ENCODE results near the gene RAB24.

RAB24 gene

GRCh38 chr5:177302354-177303110 lies 987 bp downstream of the RAB24 start:
- DNase-seq: no peak
- in situ Hi-C loops (cut with HindIII; ENCODE audit: low pct_ligation_motif_present, low pct_unique_long_range_greater_than_20kb, low sequenced_read_pairs): no loop called here

DNA sequence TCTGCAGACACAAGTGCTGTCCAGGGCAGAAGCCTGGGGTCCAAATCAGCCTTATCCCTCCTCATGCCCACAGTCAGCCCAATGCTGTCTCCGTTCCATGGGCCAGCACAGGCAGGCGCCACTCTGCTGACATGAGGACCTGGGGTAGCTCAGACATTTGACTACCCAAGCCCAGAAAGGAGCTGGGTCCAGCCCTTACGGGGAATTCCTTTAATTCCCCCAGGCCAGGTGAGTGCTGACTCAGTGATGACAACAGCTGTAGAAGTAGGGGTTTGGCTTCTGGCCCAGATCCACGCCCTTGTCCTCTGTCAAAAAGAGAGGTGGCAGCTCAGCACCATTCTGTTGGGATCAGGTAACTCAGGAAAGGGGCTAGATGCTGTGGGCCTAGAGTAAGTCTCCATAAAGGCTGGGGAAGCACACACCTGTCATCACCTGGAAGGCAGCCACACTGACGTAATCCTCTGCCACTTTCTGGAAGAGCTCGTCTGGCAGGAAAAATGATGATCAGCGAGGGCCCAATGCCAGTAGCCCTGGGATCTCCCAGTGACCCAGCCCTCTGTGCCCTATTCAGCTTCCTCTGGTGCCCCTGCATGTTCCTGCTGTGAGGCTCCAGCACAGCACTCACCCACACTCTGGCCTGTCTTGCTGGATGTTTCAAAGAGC lies 1.9 kb downstream of the RAB24 start:
- in situ Hi-C loops (cut with HindIII; ENCODE audit: low pct_ligation_motif_present, low pct_unique_long_range_greater_than_20kb, low sequenced_read_pairs): no loop called here
- DNase-seq: no peak

- DNase-seq: no peak
- in situ Hi-C loops (cut with HindIII; ENCODE audit: low pct_ligation_motif_present, low pct_unique_long_range_greater_than_20kb, low sequenced_read_pairs): no loop called here
Observed at GRCh38 chr5:177300951-177301350, 2.6 kb downstream of the RAB24 start.

- in situ Hi-C loops (cut with HindIII; ENCODE audit: low pct_ligation_motif_present, low pct_unique_long_range_greater_than_20kb, low sequenced_read_pairs): no loop called here
- peak; percentile 66 for DNase-seq
Observed at GRCh38 chr5:177300236-177300880, 3.2 kb downstream of the RAB24 start.

DNA sequence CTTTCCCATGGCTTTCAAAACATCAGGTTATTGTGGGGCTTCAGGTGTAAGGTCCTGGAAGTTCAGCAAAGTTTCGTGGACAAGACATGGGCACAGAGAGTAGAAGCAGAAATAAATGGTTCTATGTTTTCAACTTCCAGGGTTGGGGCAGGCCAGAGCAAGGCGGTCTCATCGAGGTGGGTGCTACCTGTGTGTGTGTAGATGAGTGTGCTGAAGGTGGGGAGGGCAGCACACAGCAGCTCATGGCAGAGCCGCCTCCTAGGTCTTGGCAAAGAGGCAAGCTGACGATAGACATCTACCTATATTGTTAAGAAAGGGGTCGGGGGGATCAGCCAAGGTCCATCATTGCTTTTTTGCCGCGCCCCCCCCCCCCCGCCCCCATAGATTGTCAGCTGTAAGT lies 3.8 kb downstream of the RAB24 start:
- DNase-seq: no peak
- in situ Hi-C loops (cut with HindIII; ENCODE audit: low pct_ligation_motif_present, low pct_unique_long_range_greater_than_20kb, low sequenced_read_pairs): no loop called here

GRCh38 chr5:177297922-177298321 lies 5.6 kb downstream of the RAB24 start:
- in situ Hi-C loops (cut with HindIII; ENCODE audit: low pct_ligation_motif_present, low pct_unique_long_range_greater_than_20kb, low sequenced_read_pairs): no loop called here
- DNase-seq: no peak

- DNase-seq: no peak
- in situ Hi-C loops (cut with HindIII; ENCODE audit: low pct_ligation_motif_present, low pct_unique_long_range_greater_than_20kb, low sequenced_read_pairs): no loop called here
Observed at GRCh38 chr5:177296581-177296980, 6.9 kb downstream of the RAB24 start.

GRCh38 chr5:177295924-177296323 lies 7.6 kb downstream of the RAB24 start:
- in situ Hi-C loops (cut with HindIII; ENCODE audit: low pct_ligation_motif_present, low pct_unique_long_range_greater_than_20kb, low sequenced_read_pairs): no loop called here

DNA sequence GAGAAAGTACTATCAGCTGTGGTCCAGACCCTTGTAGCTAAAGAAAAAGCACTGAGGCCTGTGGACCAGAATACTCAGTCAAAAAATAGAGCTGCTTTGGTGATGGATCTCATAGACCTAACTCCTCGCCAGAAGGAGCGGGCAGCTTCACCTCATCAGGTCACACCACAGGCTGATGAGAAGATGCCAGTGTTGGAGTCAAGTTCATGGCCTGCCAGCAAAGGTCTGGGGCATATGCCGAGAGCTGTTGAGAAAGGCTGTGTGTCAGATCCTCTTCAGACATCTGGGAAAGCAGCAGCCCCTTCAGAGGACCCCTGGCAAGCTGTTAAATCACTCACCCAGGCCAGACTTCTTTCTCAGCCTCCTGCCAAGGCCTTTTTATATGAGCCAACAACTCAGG lies 8.9 kb downstream of the RAB24 start:
- no peak for DNase-seq
- in situ Hi-C loops (cut with HindIII; ENCODE audit: low pct_ligation_motif_present, low pct_unique_long_range_greater_than_20kb, low sequenced_read_pairs): no loop called here

More at GRCh38 chr5:177295924-177296323, 7.6 kb downstream of the RAB24 start:
- DNase-seq: no peak

- in situ Hi-C loops (cut with HindIII; ENCODE audit: low pct_ligation_motif_present, low pct_unique_long_range_greater_than_20kb, low sequenced_read_pairs): no loop called here
- DNase-seq: no peak
Observed at GRCh38 chr5:177293819-177294581, 9.5 kb downstream of the RAB24 start.

DNA sequence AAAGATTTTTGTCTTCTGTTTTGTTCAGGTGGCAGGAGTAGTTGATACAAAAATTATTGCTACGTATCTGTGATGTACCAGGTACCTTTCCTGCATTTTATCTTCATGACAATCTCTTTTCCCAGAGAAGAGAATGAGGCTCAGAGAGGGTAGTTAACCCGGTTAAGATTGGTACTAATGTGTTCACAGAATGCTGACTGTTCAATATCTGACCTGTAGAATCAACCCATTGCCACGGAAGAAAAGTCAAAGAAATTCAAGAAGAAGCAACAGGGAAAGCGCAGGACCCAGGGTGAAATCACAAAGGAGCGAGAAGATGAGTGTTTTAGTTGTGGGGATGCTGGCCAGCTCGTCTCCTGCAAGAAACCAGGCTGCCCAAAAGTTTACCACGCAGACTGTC lies 11.8 kb downstream of the RAB24 start:
- DNase-seq: no peak
- in situ Hi-C loops (cut with HindIII; ENCODE audit: low pct_ligation_motif_present, low pct_unique_long_range_greater_than_20kb, low sequenced_read_pairs): no loop called here

- no peak for DNase-seq
- in situ Hi-C loops (cut with HindIII; ENCODE audit: low pct_ligation_motif_present, low pct_unique_long_range_greater_than_20kb, low sequenced_read_pairs): no loop called here
Observed at GRCh38 chr5:177290816-177291596, 12.5 kb downstream of the RAB24 start.

GRCh38 chr5:177288191-177288590 lies 15.3 kb downstream of the RAB24 start:
- DNase-seq: no peak
- in situ Hi-C loops (cut with HindIII; ENCODE audit: low pct_ligation_motif_present, low pct_unique_long_range_greater_than_20kb, low sequenced_read_pairs): no loop called here

DNA sequence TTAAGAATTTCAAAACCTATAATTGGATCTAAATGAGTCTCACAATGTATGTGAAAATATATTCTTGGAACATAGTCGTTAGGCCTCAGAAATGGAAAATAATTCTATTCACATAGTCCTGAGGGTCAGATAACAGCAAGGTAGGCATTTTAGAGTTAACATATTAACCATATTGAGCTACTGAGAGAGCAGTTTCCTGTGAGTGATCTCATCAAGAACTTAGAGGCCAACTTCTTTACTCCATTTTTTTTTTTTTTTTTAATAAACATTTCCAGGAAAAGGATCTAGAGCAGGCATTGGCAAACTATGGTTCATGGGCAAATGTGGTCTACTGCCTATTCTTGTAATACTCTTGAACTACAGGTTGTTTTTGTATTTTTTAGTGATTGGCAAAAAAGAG lies 26.6 kb downstream of the RAB24 start:
- in situ Hi-C loops (cut with HindIII; ENCODE audit: low pct_ligation_motif_present, low pct_unique_long_range_greater_than_20kb, low sequenced_read_pairs): no loop called here
- DNase-seq: peak; percentile 30

DNA sequence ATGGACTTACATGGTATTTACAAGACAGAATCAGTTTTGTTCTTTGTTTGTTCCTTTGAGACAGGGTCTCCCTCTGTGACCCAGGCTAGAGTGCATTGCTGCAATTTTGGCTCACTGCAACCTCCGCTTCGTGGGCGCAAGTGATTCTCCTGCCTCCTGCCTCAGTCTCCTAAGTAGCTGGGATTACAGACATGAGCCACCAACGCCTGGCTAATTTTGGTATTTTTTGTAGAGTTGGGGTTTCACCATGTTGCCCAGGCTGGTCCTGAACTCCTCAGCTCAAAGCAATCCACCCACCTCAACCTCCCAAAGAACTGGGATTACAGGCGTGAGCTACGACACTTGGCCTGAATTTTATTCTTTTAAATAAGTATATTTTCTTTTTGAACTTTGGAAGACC lies 27.6 kb downstream of the RAB24 start:
- no peak for DNase-seq
- in situ Hi-C loops (cut with HindIII; ENCODE audit: low pct_ligation_motif_present, low pct_unique_long_range_greater_than_20kb, low sequenced_read_pairs): no loop called here

- no peak for DNase-seq
- in situ Hi-C loops (cut with HindIII; ENCODE audit: low pct_ligation_motif_present, low pct_unique_long_range_greater_than_20kb, low sequenced_read_pairs): no loop called here
Observed at GRCh38 chr5:177271113-177271512, 32.4 kb downstream of the RAB24 start.

DNA sequence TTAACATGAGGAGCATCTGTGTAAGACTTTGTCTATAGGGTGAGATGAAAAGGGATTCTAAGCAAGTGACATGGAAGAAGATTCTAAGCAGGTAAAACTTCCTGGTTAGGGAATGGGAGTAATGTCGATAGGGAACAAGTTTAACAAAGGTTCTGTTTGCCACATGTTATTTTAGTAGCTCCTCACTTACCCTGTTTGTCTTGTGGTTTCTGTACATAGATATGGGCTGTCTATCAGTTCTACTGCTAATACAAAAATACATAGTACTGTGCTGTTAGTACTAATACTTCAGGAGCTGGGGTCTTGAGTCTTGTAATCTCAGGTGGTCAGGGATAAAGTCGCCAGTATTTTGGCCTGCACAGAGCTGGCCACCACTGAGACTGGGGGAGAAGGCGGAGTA lies 32.9 kb downstream of the RAB24 start:
- DNase-seq: no peak
- in situ Hi-C loops (cut with HindIII; ENCODE audit: low pct_ligation_motif_present, low pct_unique_long_range_greater_than_20kb, low sequenced_read_pairs): no loop called here

DNA sequence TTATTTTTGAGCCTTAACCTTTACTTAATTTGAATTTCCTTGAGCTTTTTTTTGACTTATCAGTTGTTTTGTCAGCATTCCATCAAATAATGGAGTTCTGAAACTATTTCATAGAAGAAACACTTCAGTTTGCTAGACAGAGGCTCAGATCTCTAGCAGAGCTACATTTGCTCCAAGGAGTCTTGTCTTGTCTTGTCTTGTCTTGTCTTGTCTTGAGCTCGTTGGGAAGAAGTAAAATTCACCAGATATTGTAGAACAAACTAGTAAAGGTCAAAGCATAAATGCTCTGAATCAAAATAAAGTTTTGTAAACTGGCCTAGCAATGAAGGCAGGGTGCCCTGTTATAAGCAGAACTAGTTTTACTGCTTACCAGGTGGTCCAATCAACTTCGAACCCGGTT lies 33.5 kb downstream of the RAB24 start:
- no peak for DNase-seq
- in situ Hi-C loops (cut with HindIII; ENCODE audit: low pct_ligation_motif_present, low pct_unique_long_range_greater_than_20kb, low sequenced_read_pairs): no loop called here

All from ACHN (cell line).